Ovary (tissue), 10 donors: ENCODE results near the gene BTNL9. TPM values are rescaled to one million over a fixed set of nuclear protein-coding genes. Genes with fewer than 3 reads are reported as not detected.

Experiments
- DNase-seq, 5 donors: peaks; one replicate each; pipeline ENCODE4 v3.0.0-alpha.2; 2019 to 2020
- H3K27ac ChIP-seq, 2 donors: fragments of 200-600 bp; one replicate each; pipeline versions ENCODE4 v1.5.1 to v1.8.0; 2019 to 2022
- H3K27me3 ChIP-seq: fragments of 200-600 bp; one replicate; pipeline ENCODE4 v1.8.0; 2022
- H3K36me3 ChIP-seq: fragments of 200-600 bp; sonication (generic); one replicate; pipeline ENCODE4 v1.5.1; 2019
- H3K4me1 ChIP-seq: one replicate; pipeline ENCODE4 v1.8.1; 2013; ENCODE audit warnings: mild to moderate bottlenecking, moderate library complexity; ENCODE audit not compliant: insufficient read depth
- H3K4me3 ChIP-seq: fragments of 200-600 bp; sonication (generic); one replicate; pipeline ENCODE4 v1.5.1; 2017
- H3K9me3 ChIP-seq, 2 donors: fragments of 200-600 bp in 1 of 2; sonication (generic) in 1 of 2; one replicate each; pipeline versions ENCODE4 v1.5.1 to v1.8.1; 2013 to 2019; ENCODE audit warnings: mild to moderate bottlenecking in 1 of 2, moderate library complexity in 1 of 2
- EP300 ChIP-seq: sonication (generic); formaldehyde crosslinking; IDR thresholded peaks from one replicate; pipeline ENCODE4 v1.6.1; 2017; ENCODE audit warnings: antibody characterized with exemption
- POLR2A ChIP-seq: fragments of 450-650 bp; IDR thresholded peaks from one replicate; pipeline ENCODE4 v1.6.1; 2017; ENCODE audit warnings: antibody characterized with exemption, mild to moderate bottlenecking, moderate library complexity
- WGBS, 3 donors: extraction: QIAGEN DNeasy Blood & Tissue Kit in 1 of 3; methylation state at CpG; one replicate each; pipeline versions ENCODE4 v1.1.5 to v1.1.7; 2013 to 2017; 5-methylcytosine and 5-hydroxymethylcytosine counted together
- intact Hi-C, 4 donors: fragments of 100-400 bp; cut with DNase I; formaldehyde crosslinking; loops; one replicate each; pipeline versions ENCODE4 v1.11.0 to v1.15.1; 2022 to 2023
- long read RNA-seq, 3 donors: library from polyadenylated mRNA in 2 of 3; unstranded in 2 of 3; transcript quantifications; one replicate each; pipeline ENCODE4 v2.0.0 and lab custom pipeline, GENCODE V29; 2021 to 2026
- polyA plus RNA-seq, 2 donors: library from polyadenylated mRNA; stranded (reverse); fragments of 200-250 nt in 1 of 2; fragments of 350-450 nt in 1 of 2; fragmentation: Illumina TruSeq in 1 of 2; extraction: RNeasy Lipid Tissue Mini Kit (QIAGEN cat#74804) in 1 of 2; gene quantifications; one replicate each; pipeline ENCODE4 v1.2.3, GENCODE V29; 2013 to 2014
- total RNA-seq, 7 donors: library from RNA; depleted of rRNA in 2 of 7; stranded (reverse); fragments of >200 nt in 2 of 7; fragmentation: NEBNext Ultra II Directional in 3 of 7; extraction: Animal tissue kit (Norgen Biotek cat#: 25700) in 3 of 7; gene quantifications; one replicate each; pipeline versions ENCODE4 v1.1.0 to v1.2.4, GENCODE V29; 2016 to 2023
- TF ChIP-seq, protein P1 (sequence below), 3 donors: fragments of 450-650 bp in 2 of 3; fragments of 200-600 bp in 1 of 3; IDR thresholded peaks; one replicate each; pipeline versions ENCODE4 v1.5.1 to v1.8.0; 2016 to 2022; ENCODE audit warnings: antibody characterized with exemption in 3 of 3, mild to moderate bottlenecking in 1 of 3
- donor health status: DM: no; HTN: no; CAD: no; lungs with moderate emphysema.
- donor health status: DM: no; HTN: no; CAD: no.
- donor health status: Bipolar disorder and iron deficiency.
- donor health status: DM: yes; HTN: yes; CAD: no.
- donor health status: DM: no; HTN: no; CAD: no.
- donor health status: DM: yes; HTN: yes; CAD: no.

BTNL9 gene
- total RNA-seq (10 to 100 TPM in 3 of 7 donors, 1 to 10 TPM in 3, under 1 TPM in 1; 0.76 to 46.4 (median 9.6) TPM), polyA plus RNA-seq (10 to 100 TPM in 1 of 2 donors, 1 to 10 TPM in 1; 7.0 to 10.5 TPM)
- long read RNA-seq, donor 1, partial matches to known transcripts = 4 of 11 reads
- long read RNA-seq, donor 1, other reads (novel, unspliced or antisense) = 7 of 11 reads
- long read RNA-seq, donor 2 = 0 reads
- long read RNA-seq, donor 3, partial matches to known transcripts = 7 of 23 reads
- long read RNA-seq, donor 3, other reads (novel, unspliced or antisense) = 12 of 23 reads

DNA sequence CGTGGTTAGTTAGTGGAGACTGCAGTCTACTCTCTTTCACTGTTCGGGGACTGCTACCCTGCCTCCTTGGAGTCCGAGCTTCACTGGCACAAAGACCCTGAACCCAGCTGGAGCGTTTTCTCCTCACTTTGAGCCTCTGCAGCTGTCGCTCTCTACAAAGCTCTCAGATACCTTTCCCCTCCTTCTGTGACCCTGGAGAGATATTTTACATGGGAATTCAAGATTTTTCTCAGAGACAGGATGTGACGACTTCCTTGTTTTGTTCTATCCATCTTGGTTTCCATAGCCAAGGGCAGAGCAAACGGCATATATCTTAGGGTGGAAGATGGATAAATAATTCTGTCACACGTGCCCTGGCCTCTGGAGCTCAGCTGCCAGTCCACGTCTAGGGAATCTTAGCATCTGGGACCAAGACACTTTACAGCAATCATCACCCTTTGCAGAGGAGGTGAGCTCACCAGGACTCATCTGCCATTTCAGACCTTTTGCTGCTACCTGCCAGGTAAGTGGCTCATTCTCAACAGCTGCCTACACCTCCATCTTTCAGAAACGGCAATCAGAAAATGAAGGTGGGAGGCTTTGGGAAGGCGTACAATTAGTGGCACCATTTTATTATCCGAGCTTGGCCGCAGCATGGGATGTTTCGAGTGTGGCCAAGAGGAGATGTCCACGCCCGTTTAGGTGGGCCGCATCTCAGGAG, at the start of gene BTNL9:
TSS of gene BTNL9 (plus strand) at position 336 of the 700 bp plus-strand sequence. CDS start 5,224 bp downstream, outside the sequence.
- Histone ChIP-seq H3K4me3 (no peak within 1 kb of the TSS), H3K36me3 (no peaks in the 10 kb centered on the region), H3K27ac (no peak within 1 kb of the TSS), H3K9me3 (no peaks in the 10 kb centered on the region), H3K4me1 (no peaks in the 10 kb centered on the region), H3K27me3 (no peaks in the 10 kb centered on the region)
- no peak for TF ChIP-seq POLR2A
- no peak for TF ChIP-seq EP300
- TF ChIP-seq, protein P1, sequence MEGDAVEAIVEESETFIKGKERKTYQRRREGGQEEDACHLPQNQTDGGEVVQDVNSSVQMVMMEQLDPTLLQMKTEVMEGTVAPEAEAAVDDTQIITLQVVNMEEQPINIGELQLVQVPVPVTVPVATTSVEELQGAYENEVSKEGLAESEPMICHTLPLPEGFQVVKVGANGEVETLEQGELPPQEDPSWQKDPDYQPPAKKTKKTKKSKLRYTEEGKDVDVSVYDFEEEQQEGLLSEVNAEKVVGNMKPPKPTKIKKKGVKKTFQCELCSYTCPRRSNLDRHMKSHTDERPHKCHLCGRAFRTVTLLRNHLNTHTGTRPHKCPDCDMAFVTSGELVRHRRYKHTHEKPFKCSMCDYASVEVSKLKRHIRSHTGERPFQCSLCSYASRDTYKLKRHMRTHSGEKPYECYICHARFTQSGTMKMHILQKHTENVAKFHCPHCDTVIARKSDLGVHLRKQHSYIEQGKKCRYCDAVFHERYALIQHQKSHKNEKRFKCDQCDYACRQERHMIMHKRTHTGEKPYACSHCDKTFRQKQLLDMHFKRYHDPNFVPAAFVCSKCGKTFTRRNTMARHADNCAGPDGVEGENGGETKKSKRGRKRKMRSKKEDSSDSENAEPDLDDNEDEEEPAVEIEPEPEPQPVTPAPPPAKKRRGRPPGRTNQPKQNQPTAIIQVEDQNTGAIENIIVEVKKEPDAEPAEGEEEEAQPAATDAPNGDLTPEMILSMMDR (IDR thresholded peaks at IDR 0.05) = no peak
- intact Hi-C loops = loop anchor here in 1 of 4 donors (10.0 kb wide), 1 partner anchor 265 kb away; no protein-coding TSS in a partner anchor
- 41 to 45% (median 41%) methylated on average over 17 of the region's 17 CpGs for WGBS, 3 donors
- no peak for DNase-seq

DNA sequence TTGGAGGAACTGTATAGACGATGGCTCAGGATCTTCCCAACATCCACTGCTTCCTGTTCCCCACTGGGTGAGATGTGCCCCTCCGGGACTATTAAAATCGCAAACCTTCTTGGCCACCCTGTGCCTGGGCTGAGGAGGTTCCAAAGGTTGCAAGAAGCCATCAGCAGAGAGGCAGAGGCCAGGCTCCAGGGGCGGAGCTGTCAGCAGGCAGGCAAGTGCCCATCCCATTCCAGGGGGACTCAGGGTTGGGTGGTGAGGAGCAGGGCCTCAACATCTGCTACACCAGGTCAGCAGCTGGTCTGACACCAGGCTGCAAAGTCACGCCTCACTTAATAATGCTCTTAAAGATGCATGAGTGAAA, 49.2 kb upstream of the BTNL9 start:
- TF ChIP-seq EP300 (no peak), POLR2A (no peak)
- TF ChIP-seq, protein P1 (IDR thresholded peaks at IDR 0.05) = no peak
- no peaks in the 10 kb centered on the region for H3K9me3 ChIP-seq
- DNase-seq = no peak
- no peak overlapping the region for H3K4me3 ChIP-seq
- H3K27ac ChIP-seq = no peak overlapping the region
- intact Hi-C loops = no loop called here
- H3K4me1 ChIP-seq = no peaks in the 10 kb centered on the region
- H3K36me3 ChIP-seq = no peaks in the 10 kb centered on the region
- no peaks in the 10 kb centered on the region for H3K27me3 ChIP-seq
- 58 to 74% (median 70%) methylated on average over 5 of the region's 5 CpGs for WGBS, 3 donors

DNA sequence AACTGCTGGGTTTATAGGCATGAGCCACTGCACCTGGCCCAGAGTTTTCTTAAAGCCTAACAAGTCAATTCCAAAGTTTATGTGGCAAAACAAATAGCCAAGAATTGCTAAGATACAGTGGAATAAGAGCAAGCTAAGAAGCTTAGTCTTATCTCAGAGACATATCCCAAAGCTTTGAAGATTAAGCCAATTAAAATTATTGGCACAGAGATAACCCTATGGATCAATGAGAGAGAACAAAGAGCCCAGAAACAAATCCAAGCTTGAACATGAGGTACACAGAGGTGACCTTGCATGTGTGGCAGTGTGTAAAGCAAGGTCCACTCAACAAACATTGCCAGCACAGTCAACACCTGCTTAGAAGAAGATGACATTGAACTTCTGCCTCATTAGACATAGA, 38.1 kb upstream of the BTNL9 start:
- H3K4me3 ChIP-seq = no peak overlapping the region
- DNase-seq = no peak
- no peak for TF ChIP-seq POLR2A
- TF ChIP-seq, protein P1 (IDR thresholded peaks at IDR 0.05) = no peak
- TF ChIP-seq EP300 = no peak
- no peak overlapping the region for H3K27ac ChIP-seq
- intact Hi-C loops = no loop called here
- H3K9me3 ChIP-seq = no peaks in the 10 kb centered on the region
- no peaks in the 10 kb centered on the region for H3K4me1 ChIP-seq
- no peaks in the 10 kb centered on the region for H3K36me3 ChIP-seq
- no peaks in the 10 kb centered on the region for H3K27me3 ChIP-seq

DNA sequence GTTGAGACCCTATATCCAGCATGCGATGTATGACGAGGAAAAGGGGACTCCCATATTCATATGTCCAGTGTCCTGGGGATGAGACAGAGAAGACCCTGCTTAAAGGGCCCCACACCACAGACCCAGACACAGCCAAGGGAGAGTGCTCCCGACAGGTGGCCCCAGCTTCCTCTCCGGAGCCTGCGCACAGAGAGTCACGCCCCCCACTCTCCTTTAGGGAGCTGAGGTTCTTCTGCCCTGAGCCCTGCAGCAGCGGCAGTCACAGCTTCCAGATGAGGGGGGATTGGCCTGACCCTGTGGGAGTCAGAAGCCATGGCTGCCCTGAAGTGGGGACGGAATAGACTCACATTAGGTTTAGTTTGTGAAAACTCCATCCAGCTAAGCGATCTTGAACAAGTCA, 34.3 kb upstream of the BTNL9 start:
- Histone ChIP-seq H3K27me3 (no peaks in the 10 kb centered on the region), H3K9me3 (no peaks in the 10 kb centered on the region), H3K27ac (no peak overlapping the region), H3K4me3 (no peak overlapping the region), H3K4me1 (no peaks in the 10 kb centered on the region), H3K36me3 (no peaks in the 10 kb centered on the region)
- TF ChIP-seq POLR2A (no peak), EP300 (no peak)
- TF ChIP-seq, protein P1 (IDR thresholded peaks at IDR 0.05) = no peak
- intact Hi-C loops = loop anchor here in 1 of 4 donors (2.0 kb wide), 1 partner anchor 59 kb away; no protein-coding TSS in a partner anchor
- no peak for DNase-seq
- 67 to 86% (median 74%) methylated on average over 9 of the region's 9 CpGs for WGBS, 3 donors
